SK-N-SH (cell line): ENCODE data around the gene MAST2. TPM values are rescaled to one million over a fixed set of nuclear protein-coding genes. Genes with fewer than 3 reads are reported as not detected.

Source experiments
- CTCF ChIA-PET: fragments of 300-600, 350-600 bp; formaldehyde crosslinking; extraction: SDS; loops from one replicate; lab custom pipeline; 2021; lab: Yijun Ruan, JAX
- POLR2A ChIA-PET: fragments of 350-600 bp; sonication (Branson Sonifier 250); formaldehyde crosslinking; extraction: SDS; loops from one replicate; lab custom pipeline; 2020; ENCODE audit warnings: antibody characterized with exemption, inconsistent platforms; lab: Yijun Ruan, JAX
- DNase-seq: peaks from one replicate; pipeline ENCODE4 v3.0.0; 2012
- H2AFZ ChIP-seq: fragments of 200-600 bp; sonication (generic); 2 replicates; pipeline ENCODE4 v1.8.1; 2016; ENCODE audit warnings: antibody characterized with exemption, mild to moderate bottlenecking, low read depth
- H3F3A ChIP-seq: fragments of 200-600 bp; sonication (generic); replicated peaks from 2 replicates; pipeline ENCODE3; 2016; ENCODE audit warnings: antibody characterized with exemption, mild to moderate bottlenecking; ENCODE audit not compliant: insufficient read depth
- H3K27ac ChIP-seq, 2 experiments: fragments of 200-500 bp in 1 of 2; fragments of 200-600 bp in 1 of 2; sonication (Bioruptor generic) in 1 of 2; sonication (generic), shearing (Covaris generic) in 1 of 2; 2 replicates each; pipeline versions ENCODE4 v1.5.1 to v1.6.1; 2014 to 2016; ENCODE audit warnings: low read depth in 2 of 2, inconsistent platforms in 1 of 2, low read length in 1 of 2, mild to moderate bottlenecking in 1 of 2, mixed read lengths in 1 of 2
- H3K27me3 ChIP-seq: fragments of 200-600 bp; sonication (generic), shearing (Covaris generic); 2 replicates; pipeline ENCODE4 v1.6.1; 2016; ENCODE audit warnings: mixed run types; ENCODE audit not compliant: insufficient read depth
- H3K36me3 ChIP-seq, 2 experiments: fragments of 200-500 bp in 1 of 2; fragments of 200-600 bp in 1 of 2; sonication (Bioruptor generic) in 1 of 2; sonication (generic) in 1 of 2; replicated peaks in 1 of 2; 2 replicates each; pipeline versions ENCODE3 to v1.5.1; 2014 to 2016; ENCODE audit warnings: low read length in 1 of 2, mild to moderate bottlenecking in 1 of 2; ENCODE audit not compliant: insufficient read depth in 2 of 2, control insufficient read depth in 1 of 2
- H3K4me1 ChIP-seq, 2 experiments: fragments of 200-500 bp in 1 of 2; fragments of 200-600 bp in 1 of 2; sonication (Bioruptor generic) in 1 of 2; sonication (generic), shearing (Covaris generic) in 1 of 2; 2 replicates each; pipeline versions ENCODE4 v1.5.1 to v1.6.1; 2014 to 2016; ENCODE audit warnings: low read depth in 1 of 2, low read length in 1 of 2, mixed run types in 1 of 2; ENCODE audit not compliant: insufficient read depth in 2 of 2, control insufficient read depth in 1 of 2
- H3K4me2 ChIP-seq: fragments of 200-600 bp; sonication (generic), shearing (Covaris generic); 2 replicates; pipeline ENCODE4 v1.6.1; 2017; ENCODE audit warnings: mixed run types
- H3K4me3 ChIP-seq, 2 experiments: fragments of 200-500 bp in 1 of 2; fragments of 200-600 bp in 1 of 2; sonication (Bioruptor generic) in 1 of 2; sonication (generic), shearing (Covaris generic) in 1 of 2; 2 replicates each; pipeline versions ENCODE4 v1.5.1 to v1.8.1; 2014 to 2016; ENCODE audit warnings: low read depth in 2 of 2, inconsistent platforms in 1 of 2, low read length in 1 of 2, mild to moderate bottlenecking in 1 of 2, mixed read lengths in 1 of 2, moderate library complexity in 1 of 2
- H3K79me2 ChIP-seq: fragments of 200-600 bp; sonication (generic); 2 replicates; pipeline ENCODE4 v1.8.1; 2017; ENCODE audit warnings: mild to moderate bottlenecking; ENCODE audit not compliant: insufficient read depth
- H3K9ac ChIP-seq: fragments of 200-600 bp; sonication (generic); 2 replicates; pipeline ENCODE4 v1.6.1; 2017; ENCODE audit warnings: mixed run types
- H3K9me2 ChIP-seq: fragments of 200-600 bp; sonication (generic); 2 replicates; pipeline ENCODE4 v1.6.1; 2017; ENCODE audit warnings: mixed run types
- H3K9me3 ChIP-seq: fragments of 200-600 bp; sonication (generic); 2 replicates; pipeline ENCODE4 v1.6.1; 2017; ENCODE audit warnings: mixed run types, mild to moderate bottlenecking, moderate library complexity
- H4K20me1 ChIP-seq: fragments of 200-600 bp; sonication (generic); 2 replicates; pipeline ENCODE4 v1.6.1; 2017; ENCODE audit warnings: mild to moderate bottlenecking, mixed run types; ENCODE audit not compliant: insufficient read depth
- CHD2 ChIP-seq: fragments of 150-350 bp; IDR thresholded peaks from 2 replicates; pipeline ENCODE4 v1.6.1; 2018; ENCODE audit warnings: low read length; ENCODE audit not compliant: partially characterized antibody
- EZH2phosphoT487 ChIP-seq: fragments of 200-600 bp; sonication (generic); IDR thresholded peaks from 2 replicates; pipeline ENCODE4 v1.6.1; 2017; ENCODE audit warnings: low read depth, mixed run types, mild to moderate bottlenecking, antibody characterized with exemption, moderate library complexity, borderline replicate concordance
- FOSL2 ChIP-seq: IDR thresholded peaks from 2 replicates; pipeline ENCODE4 v1.4.0; 2012; ENCODE audit warnings: low read depth, mild to moderate bottlenecking, moderate library complexity, borderline replicate concordance
- FOXJ3 ChIP-seq: sonication (generic); formaldehyde crosslinking; IDR thresholded peaks from 2 replicates; pipeline ENCODE4 v1.5.1; 2020; ENCODE audit warnings: mild to moderate bottlenecking, missing genetic modification reagents
- FOXM1 ChIP-seq: IDR thresholded peaks from 2 replicates; pipeline ENCODE4 v1.4.0; 2012; ENCODE audit warnings: low read depth, mild to moderate bottlenecking
- GATA2 ChIP-seq: sonication (generic); formaldehyde crosslinking; IDR thresholded peaks from 2 replicates; pipeline ENCODE4 v1.5.0; 2020; ENCODE audit warnings: mild to moderate bottlenecking, missing genetic modification reagents
- JUND ChIP-seq: IDR thresholded peaks from 2 replicates; pipeline ENCODE4 v1.4.0; 2012
- NRF1 ChIP-seq: IDR thresholded peaks from 2 replicates; pipeline ENCODE4 v1.6.1; 2012; ENCODE audit warnings: low read depth, mild to moderate bottlenecking, low read length
- RAD21 ChIP-seq: IDR thresholded peaks from 2 replicates; pipeline ENCODE4 v1.6.1; 2012; ENCODE audit warnings: mild to moderate bottlenecking, low read length
- RFX5 ChIP-seq: IDR thresholded peaks from 2 replicates; pipeline ENCODE4 v1.6.1; 2012; ENCODE audit warnings: mild to moderate bottlenecking, improper control_type of control experiment, low read length
- RXRA ChIP-seq: IDR thresholded peaks from 2 replicates; pipeline ENCODE4 v1.4.0; 2012; ENCODE audit warnings: low read depth, mild to moderate bottlenecking, borderline replicate concordance
- SMC3 ChIP-seq: IDR thresholded peaks from 2 replicates; pipeline ENCODE4 v1.6.1; 2012; ENCODE audit warnings: low read depth, low read length, improper control_type of control experiment
- TAF1 ChIP-seq: IDR thresholded peaks from 2 replicates; pipeline ENCODE4 v1.6.1; 2012; ENCODE audit warnings: low read depth, mild to moderate bottlenecking, low read length, moderate library complexity, borderline replicate concordance
- TEAD4 ChIP-seq: IDR thresholded peaks from 2 replicates; pipeline ENCODE4 v1.4.0; 2012; ENCODE audit warnings: mild to moderate bottlenecking, borderline replicate concordance; ENCODE audit not compliant: insufficient read depth
- WGBS: methylation state at CpG from one replicate; pipeline ENCODE4 v1.1.6; 2017; ENCODE audit warnings: low lambda C conversion rate; 5-methylcytosine and 5-hydroxymethylcytosine counted together
- polyA plus RNA-seq, 3 experiments: library from polyadenylated mRNA; depleted of rRNA; stranded (reverse); fragments of >200 nt; gene quantifications; 2 replicates each; pipeline ENCODE4 v1.2.3, GENCODE V29; 2012
- TF ChIP-seq, protein P1 (sequence below): IDR thresholded peaks from 2 replicates; pipeline ENCODE4; 2012
- TF ChIP-seq, protein P2 (sequence below): IDR thresholded peaks from 2 replicates; pipeline ENCODE4 v1.6.1; 2012; ENCODE audit warnings: mild to moderate bottlenecking, low read depth, low read length, moderate library complexity
- TF ChIP-seq, protein P3 (sequence below): IDR thresholded peaks from 2 replicates; pipeline ENCODE4 v1.4.0; 2012; ENCODE audit warnings: low read depth
- TF ChIP-seq, protein P4 (sequence below): fragments of 200-600 bp; sonication (generic); IDR thresholded peaks from 2 replicates; pipeline ENCODE4 v1.6.1; 2017; ENCODE audit warnings: antibody characterized with exemption, mild to moderate bottlenecking, moderate library complexity

The MAST2 gene
- polyA plus RNA-seq, 1 of the 3 experiments (the other 2 are of a cell fraction), result 53.4 TPM

DNA sequence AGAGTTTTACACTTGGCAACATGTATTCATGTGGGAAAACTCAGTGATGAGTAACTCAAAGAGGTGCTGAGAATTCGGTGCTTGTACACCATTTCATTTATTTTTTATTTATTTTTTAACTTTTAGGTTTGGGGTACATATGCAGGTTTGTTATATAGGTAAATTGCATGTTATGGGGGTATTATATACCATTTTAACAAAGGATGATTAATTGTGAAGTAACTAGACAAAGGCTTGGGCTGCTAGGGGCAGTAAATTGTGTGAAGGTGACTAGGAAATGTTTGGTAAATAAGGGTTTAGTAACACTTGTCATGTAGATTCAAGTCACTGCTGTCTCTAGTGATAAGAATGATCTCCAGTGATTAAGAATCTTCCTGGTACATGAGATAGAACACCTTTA, 139.0 kb downstream of the MAST2 start (continued):
- TF ChIP-seq, protein P1, sequence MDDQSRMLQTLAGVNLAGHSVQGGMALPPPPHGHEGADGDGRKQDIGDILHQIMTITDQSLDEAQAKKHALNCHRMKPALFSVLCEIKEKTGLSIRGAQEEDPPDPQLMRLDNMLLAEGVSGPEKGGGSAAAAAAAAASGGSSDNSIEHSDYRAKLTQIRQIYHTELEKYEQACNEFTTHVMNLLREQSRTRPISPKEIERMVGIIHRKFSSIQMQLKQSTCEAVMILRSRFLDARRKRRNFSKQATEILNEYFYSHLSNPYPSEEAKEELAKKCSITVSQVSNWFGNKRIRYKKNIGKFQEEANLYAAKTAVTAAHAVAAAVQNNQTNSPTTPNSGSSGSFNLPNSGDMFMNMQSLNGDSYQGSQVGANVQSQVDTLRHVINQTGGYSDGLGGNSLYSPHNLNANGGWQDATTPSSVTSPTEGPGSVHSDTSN, result no peak

DNA sequence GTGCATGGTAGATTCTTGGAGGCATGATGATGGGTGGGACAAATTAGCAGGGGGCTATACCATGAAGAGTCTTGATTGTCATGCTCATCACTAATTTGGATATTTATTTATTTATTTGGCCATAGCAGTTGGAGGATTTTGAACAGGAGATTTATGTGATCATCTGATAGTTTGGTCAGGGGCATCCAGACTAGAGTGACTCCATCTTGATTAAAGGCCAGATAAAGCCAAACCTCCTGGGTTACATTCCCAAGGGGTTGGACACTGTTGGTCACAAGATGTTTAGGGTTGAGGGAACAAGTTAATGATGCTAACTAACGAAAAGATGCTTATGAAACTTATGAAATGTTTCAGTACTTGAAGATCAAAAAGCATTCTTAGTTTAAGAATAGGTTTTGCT, 139.8 kb downstream of the MAST2 start:
- Histone ChIP-seq H3K4me2 (no peak overlapping the region), H3F3A (peaks cover 4% of the 10 kb centered on the region), H4K20me1 (no peaks in the 10 kb centered on the region), H3K9me3 (no peaks in the 10 kb centered on the region), H3K9ac (no peak overlapping the region), H3K36me3 (peaks cover 0 to 9% of the 10 kb centered on the region in 2 experiments), H3K9me2 (no peaks in the 10 kb centered on the region), H3K4me1 (peaks cover 0 to 8% of the 10 kb centered on the region in 2 experiments; a peak in 1 of 4 replicates), H3K27me3 (no peaks in the 10 kb centered on the region), H3K4me3 (no peak overlapping the region), H2AFZ (no peak overlapping the region), H3K27ac (no peak overlapping the region), H3K79me2 (peaks cover 32% of the 10 kb centered on the region)
- TF ChIP-seq FOSL2, result no peak
- TF ChIP-seq RXRA, result no peak
- TF ChIP-seq EZH2phosphoT487, result no peak
- TF ChIP-seq CHD2, result no peak
- TF ChIP-seq GATA2 (CRISPR knock-in tag), result no peak
- TF ChIP-seq FOXJ3 (CRISPR knock-in tag), result no peak
- no peak for TF ChIP-seq TAF1
- TF ChIP-seq, protein P2, sequence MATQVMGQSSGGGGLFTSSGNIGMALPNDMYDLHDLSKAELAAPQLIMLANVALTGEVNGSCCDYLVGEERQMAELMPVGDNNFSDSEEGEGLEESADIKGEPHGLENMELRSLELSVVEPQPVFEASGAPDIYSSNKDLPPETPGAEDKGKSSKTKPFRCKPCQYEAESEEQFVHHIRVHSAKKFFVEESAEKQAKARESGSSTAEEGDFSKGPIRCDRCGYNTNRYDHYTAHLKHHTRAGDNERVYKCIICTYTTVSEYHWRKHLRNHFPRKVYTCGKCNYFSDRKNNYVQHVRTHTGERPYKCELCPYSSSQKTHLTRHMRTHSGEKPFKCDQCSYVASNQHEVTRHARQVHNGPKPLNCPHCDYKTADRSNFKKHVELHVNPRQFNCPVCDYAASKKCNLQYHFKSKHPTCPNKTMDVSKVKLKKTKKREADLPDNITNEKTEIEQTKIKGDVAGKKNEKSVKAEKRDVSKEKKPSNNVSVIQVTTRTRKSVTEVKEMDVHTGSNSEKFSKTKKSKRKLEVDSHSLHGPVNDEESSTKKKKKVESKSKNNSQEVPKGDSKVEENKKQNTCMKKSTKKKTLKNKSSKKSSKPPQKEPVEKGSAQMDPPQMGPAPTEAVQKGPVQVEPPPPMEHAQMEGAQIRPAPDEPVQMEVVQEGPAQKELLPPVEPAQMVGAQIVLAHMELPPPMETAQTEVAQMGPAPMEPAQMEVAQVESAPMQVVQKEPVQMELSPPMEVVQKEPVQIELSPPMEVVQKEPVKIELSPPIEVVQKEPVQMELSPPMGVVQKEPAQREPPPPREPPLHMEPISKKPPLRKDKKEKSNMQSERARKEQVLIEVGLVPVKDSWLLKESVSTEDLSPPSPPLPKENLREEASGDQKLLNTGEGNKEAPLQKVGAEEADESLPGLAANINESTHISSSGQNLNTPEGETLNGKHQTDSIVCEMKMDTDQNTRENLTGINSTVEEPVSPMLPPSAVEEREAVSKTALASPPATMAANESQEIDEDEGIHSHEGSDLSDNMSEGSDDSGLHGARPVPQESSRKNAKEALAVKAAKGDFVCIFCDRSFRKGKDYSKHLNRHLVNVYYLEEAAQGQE, result no peak
- TF ChIP-seq, protein P3, sequence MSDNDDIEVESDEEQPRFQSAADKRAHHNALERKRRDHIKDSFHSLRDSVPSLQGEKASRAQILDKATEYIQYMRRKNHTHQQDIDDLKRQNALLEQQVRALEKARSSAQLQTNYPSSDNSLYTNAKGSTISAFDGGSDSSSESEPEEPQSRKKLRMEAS, result no peak
- TF ChIP-seq, protein P4, sequence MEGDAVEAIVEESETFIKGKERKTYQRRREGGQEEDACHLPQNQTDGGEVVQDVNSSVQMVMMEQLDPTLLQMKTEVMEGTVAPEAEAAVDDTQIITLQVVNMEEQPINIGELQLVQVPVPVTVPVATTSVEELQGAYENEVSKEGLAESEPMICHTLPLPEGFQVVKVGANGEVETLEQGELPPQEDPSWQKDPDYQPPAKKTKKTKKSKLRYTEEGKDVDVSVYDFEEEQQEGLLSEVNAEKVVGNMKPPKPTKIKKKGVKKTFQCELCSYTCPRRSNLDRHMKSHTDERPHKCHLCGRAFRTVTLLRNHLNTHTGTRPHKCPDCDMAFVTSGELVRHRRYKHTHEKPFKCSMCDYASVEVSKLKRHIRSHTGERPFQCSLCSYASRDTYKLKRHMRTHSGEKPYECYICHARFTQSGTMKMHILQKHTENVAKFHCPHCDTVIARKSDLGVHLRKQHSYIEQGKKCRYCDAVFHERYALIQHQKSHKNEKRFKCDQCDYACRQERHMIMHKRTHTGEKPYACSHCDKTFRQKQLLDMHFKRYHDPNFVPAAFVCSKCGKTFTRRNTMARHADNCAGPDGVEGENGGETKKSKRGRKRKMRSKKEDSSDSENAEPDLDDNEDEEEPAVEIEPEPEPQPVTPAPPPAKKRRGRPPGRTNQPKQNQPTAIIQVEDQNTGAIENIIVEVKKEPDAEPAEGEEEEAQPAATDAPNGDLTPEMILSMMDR, result no peak
- no peak for TF ChIP-seq RAD21
- TF ChIP-seq SMC3, result no peak
- no peak for TF ChIP-seq NRF1
- TF ChIP-seq RFX5, result no peak
- no peak for TF ChIP-seq TEAD4
- no peak for TF ChIP-seq JUND
- no peak for TF ChIP-seq FOXM1
- ChIA-PET POLR2A (no interaction called here), CTCF (interaction anchor here (0.9 kb wide), 1 partner anchor 57 kb away, joined by 3 read pairs; no protein-coding TSS in a partner anchor)
- WGBS, result 17% methylated on average over 1 of the region's 1 CpG
- no peak for DNase-seq
